ENCODE measurements around the gene FGF2.
"Not testable (repeated sequence)": the region's sequence is repeated elsewhere in the genome, so short reads cannot be mapped to it uniquely, and the experiment has no call there.

The FGF2 gene

GRCh38 chr4:122815248-122815647 lies 11.4 kb upstream of the FGF2 start:
- DNase-seq = no peak

DNA sequence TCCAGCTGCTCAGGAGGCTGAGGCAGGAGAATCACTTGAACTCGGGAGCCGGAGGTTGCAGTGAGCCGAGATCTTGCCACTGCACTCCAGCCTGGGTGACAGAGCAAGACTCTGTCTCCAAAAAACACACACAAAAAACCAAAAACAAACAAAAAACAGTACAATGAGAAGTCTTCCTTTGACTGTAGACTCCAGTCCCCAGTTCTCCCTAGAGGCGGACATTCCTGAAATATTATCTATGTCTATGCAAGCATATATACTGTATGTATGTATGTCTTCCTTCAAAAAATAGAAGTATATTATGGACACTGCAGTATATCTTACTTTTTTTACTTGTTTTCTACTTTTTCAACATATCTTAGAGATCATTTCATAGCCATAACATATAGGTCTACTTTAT lies 10.2 kb upstream of the FGF2 start:
- DNase-seq = no peak

DNA sequence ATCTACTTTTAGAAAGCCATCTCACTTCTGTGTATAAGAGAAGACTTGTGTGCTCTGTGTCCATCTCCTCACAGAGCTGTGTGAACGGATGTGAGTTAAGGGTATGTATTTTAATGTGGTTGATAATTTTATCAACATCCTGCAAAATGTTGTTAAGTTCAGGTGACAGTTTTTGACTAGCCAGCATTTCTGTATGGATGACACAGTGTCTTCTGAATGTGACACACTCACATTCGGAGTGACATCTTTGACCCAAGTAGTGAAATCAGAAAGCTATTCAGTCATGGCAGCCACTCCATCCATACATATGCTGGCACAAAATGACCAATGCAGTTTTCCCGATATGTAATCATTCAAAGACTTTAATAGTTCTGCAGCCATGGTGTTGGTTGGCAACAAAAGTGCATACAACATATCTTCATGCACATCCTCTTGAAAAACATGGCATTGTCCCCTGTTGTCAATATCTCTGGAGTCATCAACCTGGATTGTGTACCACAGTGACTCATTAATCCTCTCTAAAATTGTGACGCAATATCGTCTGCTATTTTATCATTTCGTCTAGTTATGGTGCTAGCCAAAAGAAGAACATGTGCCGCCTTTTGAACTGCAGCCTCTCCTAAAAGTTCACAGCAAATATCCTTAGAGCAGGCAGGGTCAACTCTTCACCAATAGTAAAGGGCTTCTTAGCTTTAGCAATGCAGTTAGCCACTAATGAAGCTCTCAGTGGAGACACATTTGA lies 6.8 kb upstream of the FGF2 start:
- DNase-seq = no peak

DNA sequence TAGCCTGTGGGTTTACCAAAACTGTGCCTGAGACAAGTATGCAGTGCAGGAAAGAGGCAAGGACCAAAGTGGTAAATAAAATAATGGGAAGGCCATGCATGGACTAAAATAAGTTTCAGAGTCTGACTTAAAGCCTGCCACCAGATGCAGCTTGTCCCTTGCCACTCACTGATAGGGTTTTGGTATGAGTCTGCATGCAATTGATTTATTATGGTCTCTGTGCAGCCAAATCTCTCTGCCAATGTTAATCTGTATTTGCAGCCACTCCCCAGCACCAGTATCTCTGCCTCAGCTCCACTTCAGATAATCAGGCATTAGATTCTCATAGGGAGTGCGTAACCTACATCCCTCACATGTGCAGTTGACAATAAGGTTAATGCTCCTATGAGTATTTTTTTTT lies 5.5 kb upstream of the FGF2 start:
- DNase-seq = no peak

GRCh38 chr4:122822466-122822865 lies 4.2 kb upstream of the FGF2 start:
- DNase-seq = no peak

- DNase-seq = no peak
Observed at GRCh38 chr4:122823476-122823875, 3.2 kb upstream of the FGF2 start.

DNA sequence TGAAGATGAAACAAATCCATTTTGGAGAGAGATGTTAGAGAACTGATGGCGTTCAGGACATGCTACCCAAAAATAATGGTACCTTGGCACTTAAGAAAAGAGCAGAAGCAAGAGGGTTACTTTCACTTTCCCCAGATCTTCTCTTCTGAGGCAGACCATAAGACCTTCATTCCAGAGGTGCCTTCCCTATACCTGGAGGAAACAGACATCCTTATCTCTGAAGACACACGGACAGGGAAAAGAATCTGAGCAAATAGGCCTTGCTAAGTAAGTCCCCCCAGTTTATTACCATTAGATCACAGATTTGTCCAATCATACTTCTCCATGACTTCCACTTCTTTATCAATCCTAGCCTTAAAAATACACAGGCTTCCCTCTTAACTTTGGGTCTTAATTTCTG lies 2.0 kb upstream of the FGF2 start:
- no peak for DNase-seq

- DNase-seq = no peak
Observed at GRCh38 chr4:122826079-122826527, 528 bp upstream of the FGF2 start.

DNA sequence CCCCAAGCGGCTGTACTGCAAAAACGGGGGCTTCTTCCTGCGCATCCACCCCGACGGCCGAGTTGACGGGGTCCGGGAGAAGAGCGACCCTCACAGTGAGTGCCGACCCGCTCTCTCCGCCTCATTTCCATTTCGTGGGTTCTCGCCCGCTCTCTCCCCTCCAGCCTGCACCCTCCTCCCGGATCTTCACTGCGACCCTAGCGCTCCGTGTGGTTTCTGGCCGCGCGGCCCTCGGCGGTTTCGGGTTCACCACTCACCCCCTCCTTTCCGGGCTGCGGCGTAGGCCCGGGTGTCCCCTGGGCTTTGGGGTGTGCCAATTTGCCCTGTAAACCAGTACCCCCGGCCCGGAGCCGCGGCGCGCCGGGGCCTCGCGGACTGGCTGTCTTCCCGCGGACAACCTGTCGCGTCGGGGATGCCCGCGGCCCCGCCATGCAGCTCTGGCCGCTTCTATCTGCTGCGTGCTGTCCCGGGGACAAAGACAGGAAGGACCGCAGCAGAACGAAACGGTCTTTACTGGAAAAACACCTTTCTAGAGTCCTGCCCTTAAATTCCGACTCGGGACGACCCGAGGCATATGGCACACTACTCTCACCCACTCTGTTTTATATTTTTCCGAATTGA lies 737 bp downstream of the FGF2 start:
- DNase-seq = peak; percentile 48 to 50

- peak; percentile 40 to 46 for DNase-seq
Observed at GRCh38 chr4:122827879-122828601, 1.4 kb downstream of the FGF2 start.

- no peak for DNase-seq
Observed at GRCh38 chr4:122830426-122831095, 3.9 kb downstream of the FGF2 start.

DNA sequence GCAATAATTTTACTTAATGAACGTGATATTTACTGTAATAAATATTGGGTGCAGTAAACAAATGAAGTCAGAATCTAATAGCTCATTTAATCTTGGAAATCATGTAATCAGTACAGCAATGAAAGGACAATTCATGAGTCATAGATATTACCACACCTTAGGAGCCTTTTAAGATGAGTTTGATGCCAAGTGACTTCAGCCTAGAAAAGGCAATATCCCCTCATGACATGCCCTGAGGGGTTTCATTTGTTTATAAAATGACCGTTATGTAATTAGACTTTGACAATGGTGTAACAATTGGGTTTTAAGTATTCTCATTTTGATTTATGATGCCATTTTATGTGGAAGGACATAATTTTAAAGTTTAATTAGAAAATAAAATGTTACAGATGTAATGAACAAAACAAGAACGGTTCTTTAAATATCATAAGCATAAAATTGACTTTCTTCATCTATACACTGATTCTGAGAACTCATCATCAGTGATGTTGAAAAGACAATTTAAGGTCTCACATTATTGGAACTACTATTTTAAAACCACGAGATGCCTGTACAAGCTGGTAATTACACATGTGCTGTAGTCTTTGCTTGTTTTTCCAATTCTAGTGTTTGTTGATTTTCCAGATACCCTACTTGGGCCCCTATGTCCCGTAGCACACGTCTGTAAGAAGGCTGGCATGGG lies 5.0 kb downstream of the FGF2 start:
- DNase-seq = no peak

- no peak for DNase-seq
Observed at GRCh38 chr4:122832732-122833131, 6.1 kb downstream of the FGF2 start.

DNA sequence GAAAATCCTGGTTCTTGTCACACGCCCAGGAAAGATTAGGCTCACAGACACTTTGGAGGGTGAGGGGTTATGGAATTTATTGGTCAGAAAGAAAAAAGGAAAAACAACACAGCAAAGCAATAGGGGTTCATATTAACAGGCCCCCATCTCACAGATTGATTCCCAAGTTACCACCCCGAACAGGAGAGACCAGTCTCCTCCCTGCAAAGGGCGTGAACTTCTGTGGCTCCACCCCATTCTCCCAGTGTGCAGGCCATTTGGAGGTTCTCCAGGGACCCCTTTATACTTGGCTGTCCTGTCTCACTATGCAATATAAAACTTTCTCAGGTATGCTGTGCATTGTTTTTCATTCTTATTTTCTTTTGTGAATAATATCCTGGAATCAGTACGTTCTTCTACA lies 7.4 kb downstream of the FGF2 start:
- DNase-seq = no peak

DNA sequence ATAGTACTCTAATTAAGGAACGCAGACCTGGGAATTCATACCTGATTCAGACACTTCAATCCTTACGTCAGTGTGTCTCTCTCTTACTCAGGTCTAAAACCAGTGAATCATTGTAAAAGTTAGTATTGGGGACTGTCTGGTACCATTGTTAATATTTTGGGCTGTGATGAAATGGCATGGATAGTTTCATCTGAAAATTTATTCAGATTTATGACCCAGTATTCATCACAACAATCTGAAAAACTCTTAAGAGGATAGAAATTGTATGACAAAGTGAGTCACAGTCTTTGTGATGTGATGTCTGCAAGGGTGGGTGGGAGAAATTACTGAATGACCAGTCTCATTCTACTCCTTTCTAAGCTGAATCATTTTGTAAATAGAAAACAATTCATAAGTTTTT lies 10.3 kb downstream of the FGF2 start:
- DNase-seq = no peak

- DNase-seq = no peak
Observed at GRCh38 chr4:122838034-122838433, 11.4 kb downstream of the FGF2 start.

- no peak for DNase-seq
Observed at GRCh38 chr4:122842392-122842791, 15.8 kb downstream of the FGF2 start.

GRCh38 chr4:122842984-122843531 lies 16.4 kb downstream of the FGF2 start:
- no peak for DNase-seq

DNA sequence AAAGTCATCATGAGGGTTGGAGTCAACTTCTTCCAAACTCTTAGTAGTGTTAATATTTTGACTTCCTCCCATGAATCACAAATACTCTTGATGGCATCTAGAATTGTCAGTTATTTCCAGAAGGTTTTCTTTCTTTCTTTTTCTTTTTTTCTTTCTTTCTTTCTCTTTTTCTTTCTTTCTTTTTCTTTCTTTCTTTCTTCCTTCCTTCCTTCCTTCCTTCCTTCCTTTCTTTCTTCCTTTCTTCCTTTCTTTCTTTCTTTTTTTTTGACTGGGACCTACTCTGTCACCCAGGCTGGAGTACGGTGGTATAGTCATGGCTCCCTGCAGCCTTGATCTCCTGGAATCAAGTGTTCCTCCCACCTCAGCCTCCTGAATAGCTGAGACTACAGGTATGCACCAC lies 17.8 kb downstream of the FGF2 start:
- DNase-seq = not testable (repeated sequence)

DNA sequence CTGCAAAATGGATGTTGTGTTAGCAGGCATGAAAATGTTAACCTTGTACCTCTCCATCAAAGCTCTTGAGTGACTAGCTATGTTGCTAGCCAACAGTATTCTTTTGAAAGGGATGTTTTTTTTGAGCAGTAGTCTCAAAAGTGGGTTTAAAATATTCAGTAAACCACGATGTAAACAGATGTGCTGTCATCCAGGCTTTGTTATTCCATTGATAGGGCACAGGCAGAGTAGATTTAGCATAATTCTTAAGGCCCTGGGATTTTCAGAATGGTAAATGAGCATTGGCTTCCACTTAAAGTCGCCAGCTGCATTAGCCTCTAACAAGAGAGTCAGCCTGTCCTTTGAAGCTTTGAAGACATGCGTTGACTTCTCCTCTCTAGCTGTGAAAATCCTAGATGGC lies 18.4 kb downstream of the FGF2 start:
- DNase-seq = no peak

DNA sequence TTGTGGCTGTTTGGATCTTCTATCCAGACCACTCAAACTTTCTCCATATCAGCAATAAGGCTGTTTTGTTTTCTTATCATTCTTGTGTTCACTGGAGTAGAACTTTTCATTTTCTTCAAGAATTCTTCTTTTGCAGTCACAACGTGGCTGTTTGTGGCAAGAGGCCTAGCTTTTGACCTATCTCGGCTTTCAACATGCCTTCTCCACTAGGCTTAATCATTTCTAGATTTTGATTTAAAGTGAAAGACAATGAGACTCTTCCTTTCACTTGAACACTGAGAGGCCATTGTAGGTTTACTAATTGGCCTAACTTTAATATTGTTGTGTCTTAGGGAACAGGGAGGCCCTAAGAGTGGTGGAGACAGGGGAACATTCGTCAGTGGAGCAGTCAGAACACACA lies 19.1 kb downstream of the FGF2 start:
- DNase-seq = no peak

DNA sequence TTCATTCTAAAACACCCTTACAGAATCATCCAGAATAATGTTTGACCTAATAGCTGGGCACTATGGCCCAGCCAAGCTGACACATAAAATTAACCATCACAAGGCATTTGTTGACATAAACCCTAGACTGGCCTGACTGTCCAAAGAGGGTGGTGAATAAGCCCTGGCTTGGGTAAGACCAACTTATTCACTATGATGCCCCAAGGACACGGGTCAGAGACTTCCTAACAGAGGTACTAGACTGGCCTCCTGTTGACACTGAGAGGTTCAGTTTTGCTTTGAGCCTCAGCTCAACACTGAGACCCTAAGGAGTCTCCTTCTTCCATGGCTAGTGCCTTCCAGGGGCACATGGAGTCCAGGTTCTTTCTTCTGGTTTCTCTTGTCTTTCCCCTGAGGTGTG lies 21.3 kb downstream of the FGF2 start:
- DNase-seq = no peak

- not testable (repeated sequence) for DNase-seq
Observed at GRCh38 chr4:122849789-122850188, 23.2 kb downstream of the FGF2 start.
